Activated T-cell treated with anti-CD3 and anti-CD28 coated beads for 24 hours (primary cell): ENCODE measurements around the gene IL5RA.

ENCODE experiments used
- DNase-seq: peaks from one replicate; pipeline ENCODE4 v3.0.0-alpha.2; 2020; ENCODE audit warnings: low read depth

IL5RA gene

DNA sequence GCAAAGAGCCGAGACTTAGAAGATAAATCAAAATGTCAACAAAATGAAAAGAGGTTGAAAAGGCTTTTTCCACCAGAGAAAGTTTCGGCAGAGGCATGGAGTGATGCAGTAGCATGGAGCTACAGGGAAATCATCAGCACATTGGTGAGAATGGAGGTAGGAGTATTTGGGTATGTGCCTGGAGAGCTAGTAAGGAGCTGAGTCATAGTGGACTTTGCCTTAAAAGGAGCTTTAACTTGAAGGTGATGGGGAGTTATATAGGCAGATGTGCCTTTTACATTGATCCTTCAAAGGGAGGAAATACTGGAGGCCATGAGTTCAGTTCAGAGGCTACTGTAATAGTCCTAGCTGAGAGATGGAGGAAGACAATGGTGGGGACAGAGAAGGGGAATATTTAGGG lies 44.3 kb downstream of the IL5RA start:
- no peak for DNase-seq

- no peak for DNase-seq
Measured at GRCh38 chr3:3064297-3064696, 45.9 kb downstream of the IL5RA start.

- DNase-seq, result no peak
Measured at GRCh38 chr3:3059645-3060044, 50.5 kb downstream of the IL5RA start.

DNA sequence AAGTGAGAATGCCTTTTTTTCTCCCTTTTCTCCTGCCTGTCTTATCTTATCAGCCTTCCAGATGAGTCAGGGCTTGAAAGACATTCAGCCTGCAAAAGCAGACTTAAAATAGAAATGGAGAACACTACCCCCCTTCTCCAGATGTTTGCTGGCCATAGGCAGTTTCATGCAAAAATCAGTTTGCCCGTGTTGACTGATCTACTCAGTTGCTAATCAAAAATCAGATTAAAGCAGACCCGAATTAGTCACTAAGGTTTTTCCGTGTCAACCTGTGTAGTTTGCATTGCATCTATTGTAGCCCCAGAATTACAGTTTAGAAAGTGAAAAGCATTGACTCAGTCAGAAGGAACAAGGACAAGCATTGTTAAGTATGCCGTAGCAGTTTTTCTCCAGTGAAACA lies 56.2 kb downstream of the IL5RA start:
- DNase-seq, result no peak

DNA sequence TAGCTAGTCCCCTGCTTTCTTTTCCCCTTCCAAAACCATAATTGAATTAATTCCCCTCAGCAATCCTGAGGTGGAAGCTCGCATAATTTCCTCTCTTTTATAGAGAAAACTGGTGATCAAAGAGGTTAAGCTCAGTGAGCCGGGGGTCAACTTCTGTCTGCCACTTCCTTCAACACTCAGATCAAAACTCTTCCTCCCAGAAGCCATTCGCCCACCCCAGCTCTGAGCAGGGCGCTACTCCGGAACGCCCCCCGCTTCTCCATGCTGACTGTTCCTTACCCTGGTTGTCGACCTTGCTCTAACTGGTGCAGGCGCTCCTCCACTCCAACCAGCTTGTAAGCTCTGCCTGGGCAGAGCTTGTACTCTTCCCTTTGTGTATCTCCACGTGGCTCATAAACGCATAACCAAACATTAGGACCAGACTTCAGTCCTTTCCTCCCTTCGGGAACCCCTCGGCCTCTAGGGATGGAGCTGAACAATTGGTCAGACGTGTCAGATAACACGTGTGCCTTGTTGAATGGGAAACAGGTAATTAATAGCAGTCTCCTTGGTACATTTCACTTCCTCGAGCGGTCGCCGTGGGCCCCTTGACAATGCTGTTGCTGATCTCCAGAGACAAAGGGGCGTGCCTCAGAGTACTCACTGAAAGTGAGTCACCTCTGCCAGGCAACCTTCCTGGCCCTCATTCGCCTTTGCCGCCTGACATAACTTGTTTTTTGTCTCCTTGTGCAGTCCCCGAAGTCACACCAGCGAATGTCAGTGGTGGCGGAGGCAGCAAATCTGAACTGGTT lies 71.8 kb downstream of the IL5RA start:
- no peak for DNase-seq

- no peak for DNase-seq
Measured at GRCh38 chr3:3037156-3037555, 73.0 kb downstream of the IL5RA start.

GRCh38 chr3:3031326-3031725 lies 78.8 kb downstream of the IL5RA start:
- DNase-seq, result no peak

DNA sequence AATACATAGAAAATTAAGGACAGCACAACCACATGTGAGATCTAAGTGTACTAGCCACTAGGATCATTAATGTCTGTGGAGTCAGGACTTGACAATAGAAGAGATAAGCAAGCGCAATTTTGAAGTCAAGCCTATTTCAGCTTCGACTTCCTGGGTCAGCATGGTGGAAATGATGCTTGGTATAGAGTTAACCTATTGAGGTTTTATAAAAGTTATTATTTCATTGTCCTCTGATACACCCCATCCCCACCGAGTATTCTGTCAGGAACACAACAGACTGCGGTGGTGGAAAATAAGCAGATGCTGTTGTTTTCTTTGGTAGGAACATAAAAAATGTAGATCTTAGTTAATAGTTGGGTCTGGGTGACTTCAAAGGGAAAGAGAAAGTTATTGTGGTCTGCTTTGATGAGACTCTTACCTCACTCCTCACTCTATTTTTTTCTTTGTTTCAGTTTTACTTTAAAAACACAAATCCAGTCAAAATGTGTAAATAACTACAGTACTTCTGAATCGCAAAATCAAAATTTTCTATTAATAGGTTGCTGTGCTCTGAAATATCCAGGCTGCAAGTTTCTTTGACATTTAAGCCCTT lies 82.1 kb downstream of the IL5RA start:
- no peak for DNase-seq

DNA sequence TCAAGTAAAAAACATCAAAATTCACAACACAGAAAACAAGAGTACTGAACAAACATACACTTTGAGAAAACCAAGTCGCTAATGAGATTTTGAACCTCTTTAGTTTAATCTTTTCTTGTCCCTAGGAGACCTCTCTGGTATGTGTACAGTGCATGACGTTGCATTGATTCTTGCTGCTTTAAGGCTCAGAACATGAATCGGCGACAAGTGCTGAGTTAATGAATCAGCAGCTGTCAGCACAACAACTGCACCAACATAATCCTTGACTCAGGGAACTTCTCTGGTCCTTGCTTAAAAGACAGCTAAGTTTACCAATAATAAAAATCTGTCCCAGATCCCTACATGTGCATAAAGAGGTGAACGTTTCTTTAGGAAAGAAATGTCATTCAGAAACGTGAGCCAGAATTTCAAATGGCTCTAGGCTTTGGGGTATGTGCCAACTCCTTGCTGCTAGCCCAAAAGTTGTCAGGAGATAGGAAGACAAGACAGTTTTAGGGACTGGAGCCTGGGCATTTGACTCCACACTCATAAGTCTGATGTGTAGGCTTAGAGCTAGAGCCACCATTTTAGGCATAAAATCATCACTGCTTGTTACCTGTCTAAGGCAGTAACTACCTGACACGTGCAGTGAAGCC lies 86.9 kb downstream of the IL5RA start:
- DNase-seq, result no peak

DNA sequence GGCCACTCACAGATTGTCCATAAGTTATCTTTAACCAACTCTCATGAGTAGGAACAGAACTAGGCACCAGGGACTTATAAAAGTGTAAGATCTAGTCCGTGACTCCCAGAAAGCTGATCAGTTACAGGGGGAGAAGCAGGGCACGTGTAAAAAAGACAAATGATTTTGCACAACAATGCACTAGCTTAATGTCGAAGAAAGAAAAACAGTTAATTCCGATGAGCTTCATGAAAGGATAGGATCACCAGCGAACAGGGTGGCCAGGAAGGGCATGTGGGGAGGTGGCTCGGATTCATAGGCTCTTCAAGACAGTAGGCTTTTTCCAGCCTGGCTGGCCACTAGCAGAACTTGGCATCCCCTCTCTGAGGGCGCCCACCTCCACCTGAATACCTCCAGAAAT lies 90.0 kb downstream of the IL5RA start:
- no peak for DNase-seq
